H1 (cell line): ENCODE data around the gene FIGNL2. TPM values are rescaled to one million over a fixed set of nuclear protein-coding genes. Genes with fewer than 3 reads are reported as not detected.

Experiments used
- ATF3 ChIP-seq: IDR thresholded peaks from 2 replicates; pipeline ENCODE4 v1.6.1; 2011; ENCODE audit warnings: low read depth, mild to moderate bottlenecking, low read length; ENCODE audit not compliant: insufficient read depth
- CHD1 ChIP-seq: IDR thresholded peaks from 2 replicates; pipeline ENCODE4 v1.6.1; 2012; ENCODE audit warnings: low read depth, low read length, improper control_type of control experiment
- KDM5A ChIP-seq: fragments of 200-600 bp; IDR thresholded peaks from 2 replicates; pipeline ENCODE4 v1.7.1; 2012; ENCODE audit warnings: mild to moderate bottlenecking, low read length, inconsistent platforms, mixed read lengths
- polyA plus RNA-seq, 7 experiments: library from polyadenylated mRNA; depleted of rRNA in 3 of 7; stranded (reverse) in 5 of 7; unstranded in 2 of 7; fragments of >200 nt in 5 of 7; fragments of 200-250 nt in 2 of 7; gene quantifications; 1 replicate in 5 of 7; 2 replicates in 1 of 7; 4 replicates in 1 of 7; pipeline versions ENCODE4 v1.2.1 to v1.2.3, GENCODE V29; 2011 to 2013; ENCODE audit warnings: missing spikeins in 2 of 7, mixed read lengths in 2 of 7
- total RNA-seq: library from RNA; stranded (reverse); fragmentation: NEBNext Ultra II Directional; extraction: Animal tissue kit (Norgen Biotek cat#: 25700); gene quantifications from 2 replicates; pipeline ENCODE4 v1.2.1, GENCODE V29; 2021

The FIGNL2 gene
- total and polyA plus RNA-seq, 2 of the 8 experiments (the other 6 are each of a cell fraction or from before 2014, with no cell fraction given) = 6.5 to 7.1 TPM

GRCh38 chr12:51883998-51884675 lies 35.6 kb upstream of the FIGNL2 start (continued):
- TF ChIP-seq KDM5A (no peak), CHD1 (no peak), ATF3 (no peak)
